Vagina (tissue), 2 donors: ENCODE data around the gene TEAD2. TPM values are rescaled to one million over a fixed set of nuclear protein-coding genes. Genes with fewer than 3 reads are reported as not detected.
A peak's percentile ranks its signal among the peaks of the same experiment; 100 is the strongest.

ENCODE experiments used
- DNase-seq, 2 donors: peaks; one replicate each; pipeline ENCODE4 v3.0.0-alpha.2; 2017; ENCODE audit errors: extremely low spot score in 2 of 2
- H3K27ac ChIP-seq: fragments of 200-600 bp; sonication (generic); one replicate; pipeline ENCODE4 v1.5.1; 2019
- H3K27me3 ChIP-seq: fragments of 200-600 bp; sonication (generic); one replicate; pipeline ENCODE4 v1.5.1; 2019
- H3K36me3 ChIP-seq, 2 donors: fragments of 200-600 bp; sonication (generic); one replicate each; pipeline ENCODE4 v1.5.1; 2017 to 2019
- H3K4me1 ChIP-seq: fragments of 200-600 bp; sonication (generic); one replicate; pipeline ENCODE4 v1.5.1; 2019
- H3K4me3 ChIP-seq, 2 donors: fragments of 200-600 bp; sonication (generic); 1 replicate in 1 of 2; 2 replicates in 1 of 2; pipeline ENCODE4 v1.5.1; 2016 to 2019
- H3K9me3 ChIP-seq: fragments of 200-600 bp; sonication (generic); one replicate; pipeline ENCODE4 v1.5.1; 2019
- POLR2A ChIP-seq, 2 donors: fragments of 450-650 bp; IDR thresholded peaks; one replicate each; pipeline ENCODE4 v1.6.1; 2017; ENCODE audit warnings: antibody characterized with exemption in 2 of 2, mild to moderate bottlenecking in 2 of 2, moderate library complexity in 2 of 2
- POLR2AphosphoS5 ChIP-seq, 2 donors: sonication (generic); formaldehyde crosslinking; IDR thresholded peaks; one replicate each; pipeline ENCODE4 v1.9.0; 2017; ENCODE audit warnings: antibody characterized with exemption in 2 of 2, mild to moderate bottlenecking in 2 of 2, low read depth in 1 of 2; ENCODE audit not compliant: insufficient read depth in 1 of 2
- intact Hi-C: fragments of 100-400 bp; cut with DNase I; formaldehyde crosslinking; loops from one replicate; pipeline ENCODE4 v1.15.1; 2023
- total RNA-seq: library from RNA; depleted of rRNA; stranded (reverse); fragments of >200 nt; gene quantifications from one replicate; pipeline ENCODE4 v1.2.3, GENCODE V29; 2016
- TF ChIP-seq, protein P1 (sequence below), 3 experiments: fragments of 450-650 bp in 2 of 3; fragments of 200-600 bp in 1 of 3; sonication (generic) in 1 of 3; IDR thresholded peaks; one replicate each; pipeline ENCODE4 v1.5.1; 2017 to 2019; ENCODE audit warnings: antibody characterized with exemption in 3 of 3, mild to moderate bottlenecking in 2 of 3, moderate library complexity in 2 of 3

The TEAD2 gene
- total RNA-seq, 1 donor from 2014 or later: 20.4 TPM

DNA sequence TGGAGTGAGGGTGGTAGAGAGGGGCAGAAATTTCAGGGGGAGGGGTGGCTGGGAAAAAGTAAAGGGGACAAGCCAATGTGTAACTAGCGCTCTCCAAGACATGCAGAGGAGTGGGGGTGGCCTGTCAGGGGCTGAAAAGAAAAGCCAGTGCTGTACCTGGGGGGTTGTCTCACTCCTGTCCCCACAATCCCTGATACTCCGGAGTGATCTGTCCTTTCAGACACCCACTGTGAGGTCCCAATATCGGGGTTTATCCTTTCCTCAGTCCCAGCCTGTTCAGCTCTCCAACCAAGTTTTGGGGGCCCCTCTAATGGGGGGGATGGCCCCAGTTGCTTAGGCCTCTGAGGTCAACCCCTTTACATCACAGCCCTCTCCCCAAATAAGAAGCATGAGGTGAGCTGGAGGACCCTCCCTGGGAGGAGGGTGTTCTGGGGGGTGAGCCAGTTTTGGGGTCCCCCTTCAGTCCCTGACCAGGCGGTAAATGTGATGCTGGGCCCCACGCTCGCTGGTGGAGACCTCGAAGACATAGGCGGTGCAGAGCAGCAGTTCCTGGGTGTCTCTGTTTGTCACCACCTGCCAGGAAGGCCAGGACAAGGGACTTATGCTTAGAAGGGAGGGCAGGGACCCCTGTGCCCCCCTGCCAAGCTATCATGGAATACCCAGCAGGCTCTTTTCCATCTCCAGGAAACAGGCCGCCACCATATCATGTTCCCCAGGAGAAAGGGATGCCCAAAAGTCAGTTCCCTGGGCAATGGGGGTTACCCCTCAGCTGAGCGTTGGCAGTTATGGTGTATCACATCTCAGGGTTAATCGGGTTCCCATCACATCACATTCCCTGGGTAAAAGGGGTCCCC, 21.1 kb downstream of the TEAD2 start:
- Histone ChIP-seq H3K9me3 (no peaks in the 10 kb centered on the region), H3K4me3 (no peak overlapping the region), H3K4me1 (peaks cover 32% of the 10 kb centered on the region), H3K36me3 (peaks cover 0 to 51% of the 10 kb centered on the region in 2 donors), H3K27me3 (no peaks in the 10 kb centered on the region), H3K27ac (peak overlapping the region; percentile 83)
- intact Hi-C loops: no loop called here
- DNase-seq: no peak
- TF ChIP-seq, protein P1, sequence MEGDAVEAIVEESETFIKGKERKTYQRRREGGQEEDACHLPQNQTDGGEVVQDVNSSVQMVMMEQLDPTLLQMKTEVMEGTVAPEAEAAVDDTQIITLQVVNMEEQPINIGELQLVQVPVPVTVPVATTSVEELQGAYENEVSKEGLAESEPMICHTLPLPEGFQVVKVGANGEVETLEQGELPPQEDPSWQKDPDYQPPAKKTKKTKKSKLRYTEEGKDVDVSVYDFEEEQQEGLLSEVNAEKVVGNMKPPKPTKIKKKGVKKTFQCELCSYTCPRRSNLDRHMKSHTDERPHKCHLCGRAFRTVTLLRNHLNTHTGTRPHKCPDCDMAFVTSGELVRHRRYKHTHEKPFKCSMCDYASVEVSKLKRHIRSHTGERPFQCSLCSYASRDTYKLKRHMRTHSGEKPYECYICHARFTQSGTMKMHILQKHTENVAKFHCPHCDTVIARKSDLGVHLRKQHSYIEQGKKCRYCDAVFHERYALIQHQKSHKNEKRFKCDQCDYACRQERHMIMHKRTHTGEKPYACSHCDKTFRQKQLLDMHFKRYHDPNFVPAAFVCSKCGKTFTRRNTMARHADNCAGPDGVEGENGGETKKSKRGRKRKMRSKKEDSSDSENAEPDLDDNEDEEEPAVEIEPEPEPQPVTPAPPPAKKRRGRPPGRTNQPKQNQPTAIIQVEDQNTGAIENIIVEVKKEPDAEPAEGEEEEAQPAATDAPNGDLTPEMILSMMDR (IDR thresholded peaks at IDR 0.05): no peak
- no peak for TF ChIP-seq POLR2A (IDR thresholded peaks at IDR 0.05)
- no peak for TF ChIP-seq POLR2AphosphoS5 (IDR thresholded peaks at IDR 0.05; ENCODE audit: insufficient read depth in 1 of 2, low read depth in 1 of 2)

- intact Hi-C loops: no loop called here
- Histone ChIP-seq H3K9me3 (no peaks in the 10 kb centered on the region), H3K4me3 (peak overlapping the region; percentile 50 to 52), H3K36me3 (peaks cover 0 to 44% of the 10 kb centered on the region in 2 donors), H3K4me1 (peaks cover 32% of the 10 kb centered on the region), H3K27ac (peak overlapping the region; percentile 83), H3K27me3 (no peaks in the 10 kb centered on the region)
- TF ChIP-seq, protein P1 (IDR thresholded peaks at IDR 0.05): no peak
- TF ChIP-seq POLR2AphosphoS5 (IDR thresholded peaks at IDR 0.05; ENCODE audit: insufficient read depth in 1 of 2, low read depth in 1 of 2) (no peak), POLR2A (IDR thresholded peaks at IDR 0.05) (no peak)
- DNase-seq: no peak
These were observed 21.9 kb downstream of the TEAD2 start for GRCh38 chr19:49340069-49340864.

DNA sequence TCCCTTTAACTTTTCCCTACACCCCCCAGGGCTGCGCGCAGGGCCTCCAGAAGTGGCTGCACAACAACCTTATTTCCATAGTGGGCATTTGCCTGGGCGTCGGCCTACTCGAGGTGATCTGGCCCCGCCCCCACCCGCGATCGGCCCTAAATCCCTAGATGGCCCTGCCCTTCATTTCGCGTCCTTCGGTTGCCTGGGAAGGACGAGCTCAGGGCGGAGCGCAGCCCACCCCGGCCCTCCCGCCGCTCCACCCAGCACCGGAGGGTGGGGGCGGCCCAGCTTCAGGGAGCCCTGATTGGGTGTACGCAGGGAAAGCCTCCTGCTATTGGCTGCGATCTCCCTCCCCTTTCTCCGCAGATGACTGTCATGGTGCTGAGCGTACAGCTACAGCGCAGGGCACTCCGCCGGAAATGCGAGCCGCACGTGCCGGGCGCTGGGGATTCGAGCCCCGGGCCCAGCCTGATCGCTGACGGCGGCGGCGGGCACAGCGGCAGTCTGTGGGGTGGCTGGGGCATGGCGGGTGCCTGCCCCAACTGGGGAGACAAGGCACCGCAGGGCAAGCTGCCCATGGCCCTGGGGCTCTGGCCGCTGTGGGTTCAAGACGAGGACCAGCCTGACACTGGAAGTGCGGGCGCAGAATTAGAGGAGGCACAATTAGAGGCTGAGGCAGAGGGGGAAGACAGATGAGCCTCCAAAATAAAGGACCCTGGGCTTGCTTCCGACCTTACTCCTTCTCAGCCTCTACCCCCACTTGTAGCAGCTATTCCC, 22.7 kb downstream of the TEAD2 start:
- intact Hi-C loops: no loop called here
- DNase-seq: peak in 1 of 2 donors; percentile 93
- peaks cover 32% of the 10 kb centered on the region for H3K4me1 ChIP-seq
- H3K27me3 ChIP-seq: no peaks in the 10 kb centered on the region
- H3K36me3 ChIP-seq: peaks cover 0 to 36% of the 10 kb centered on the region in 2 donors
- TF ChIP-seq, protein P1 (IDR thresholded peaks at IDR 0.05): no peak
- TF ChIP-seq POLR2A (IDR thresholded peaks at IDR 0.05): peak in 1 of 2 donors; percentile 45
- TF ChIP-seq POLR2AphosphoS5 (IDR thresholded peaks at IDR 0.05; ENCODE audit: insufficient read depth in 1 of 2, low read depth in 1 of 2): peak; percentile 76 to 90
- peak overlapping the region; percentile 50 to 52 for H3K4me3 ChIP-seq
- H3K27ac ChIP-seq: peak overlapping the region; percentile 83
- H3K9me3 ChIP-seq: no peaks in the 10 kb centered on the region

GRCh38 chr19:49338691-49339300, 23.4 kb downstream of the TEAD2 start:
- Histone ChIP-seq H3K27ac (peak overlapping the region; percentile 83), H3K27me3 (no peaks in the 10 kb centered on the region), H3K36me3 (peaks cover 0 to 29% of the 10 kb centered on the region in 2 donors), H3K9me3 (no peaks in the 10 kb centered on the region), H3K4me3 (peak overlapping the region; percentile 50 to 52), H3K4me1 (peaks cover 32% of the 10 kb centered on the region)
- intact Hi-C loops: no loop called here
- no peak for DNase-seq
- TF ChIP-seq, protein P1 (IDR thresholded peaks at IDR 0.05): no peak
- no peak for TF ChIP-seq POLR2AphosphoS5 (IDR thresholded peaks at IDR 0.05; ENCODE audit: insufficient read depth in 1 of 2, low read depth in 1 of 2)
- no peak for TF ChIP-seq POLR2A (IDR thresholded peaks at IDR 0.05)
